Measurements from ENCODE around the gene BPTF. TPM values are rescaled to one million over a fixed set of nuclear protein-coding genes. Genes with fewer than 3 reads are reported as not detected.
"Not testable (repeated sequence)": the region's sequence is repeated elsewhere in the genome, so short reads cannot be mapped to it uniquely, and the experiment has no call there.

The BPTF gene
- total RNA-seq, 1 experiment from 2014 or later, result 25.5 TPM

- in situ Hi-C loops (cut with HindIII; ENCODE audit: low sequenced_read_pairs), result no loop called here
Measured at GRCh38 chr17:67947325-67947813, 122.1 kb downstream of the BPTF start.

GRCh38 chr17:67950945-67951344 lies 125.6 kb downstream of the BPTF start:
- DNase-seq (ENCODE audit: low spot score), result no peak
- in situ Hi-C loops (cut with HindIII; ENCODE audit: low sequenced_read_pairs), result no loop called here

More at GRCh38 chr17:67947325-67947813, 122.1 kb downstream of the BPTF start:
- DNase-seq (ENCODE audit: low spot score), result peak; percentile 14

- no peak for DNase-seq (ENCODE audit: low spot score)
- in situ Hi-C loops (cut with HindIII; ENCODE audit: low sequenced_read_pairs), result no loop called here
Measured at GRCh38 chr17:67959510-67959909, 134.2 kb downstream of the BPTF start.

- in situ Hi-C loops (cut with HindIII; ENCODE audit: low sequenced_read_pairs); DNase-seq (ENCODE audit: low spot score): not testable (repeated sequence)
Measured at GRCh38 chr17:67960276-67960675, 135.0 kb downstream of the BPTF start.

GRCh38 chr17:67962156-67962555 lies 136.9 kb downstream of the BPTF start:
- in situ Hi-C loops (cut with HindIII; ENCODE audit: low sequenced_read_pairs); DNase-seq (ENCODE audit: low spot score): not testable (repeated sequence)

- DNase-seq (ENCODE audit: low spot score), result peak; percentile 87
- in situ Hi-C loops (cut with HindIII; ENCODE audit: low sequenced_read_pairs), result not testable (repeated sequence)
Measured at GRCh38 chr17:67963145-67963572, 137.9 kb downstream of the BPTF start.

GRCh38 chr17:67970783-67971182 lies 145.5 kb downstream of the BPTF start:
- DNase-seq (ENCODE audit: low spot score), result no peak
- in situ Hi-C loops (cut with HindIII; ENCODE audit: low sequenced_read_pairs), result no loop called here

- in situ Hi-C loops (cut with HindIII; ENCODE audit: low sequenced_read_pairs), result no loop called here
- DNase-seq (ENCODE audit: low spot score), result no peak
Measured at GRCh38 chr17:67974185-67974584, 148.9 kb downstream of the BPTF start.

- in situ Hi-C loops (cut with HindIII; ENCODE audit: low sequenced_read_pairs), result no loop called here
- no peak for DNase-seq (ENCODE audit: low spot score)
Measured at GRCh38 chr17:67974598-67975066, 149.3 kb downstream of the BPTF start.

GRCh38 chr17:67976306-67976705 lies 151.0 kb downstream of the BPTF start:
- in situ Hi-C loops (cut with HindIII; ENCODE audit: low sequenced_read_pairs); DNase-seq (ENCODE audit: low spot score): not testable (repeated sequence)

- in situ Hi-C loops (cut with HindIII; ENCODE audit: low sequenced_read_pairs), result loop anchor here (10.0 kb wide), 1 partner anchor 176 kb away; no protein-coding TSS in a partner anchor
- peak; percentile 81 for DNase-seq (ENCODE audit: low spot score)
Measured at GRCh38 chr17:67980456-67980855, 155.2 kb downstream of the BPTF start.

GRCh38 chr17:67980883-67981282 lies 155.6 kb downstream of the BPTF start:
- in situ Hi-C loops (cut with HindIII; ENCODE audit: low sequenced_read_pairs), result loop anchor here (10.0 kb wide), 1 partner anchor 176 kb away; no protein-coding TSS in a partner anchor
- DNase-seq (ENCODE audit: low spot score), result not testable (repeated sequence)

GRCh38 chr17:67982034-67982640 lies 156.8 kb downstream of the BPTF start:
- in situ Hi-C loops (cut with HindIII; ENCODE audit: low sequenced_read_pairs), result loop anchor here (10.0 kb wide), 1 partner anchor 177 kb away; no protein-coding TSS in a partner anchor
- DNase-seq (ENCODE audit: low spot score), result no peak

- in situ Hi-C loops (cut with HindIII; ENCODE audit: low sequenced_read_pairs), result loop anchor here (10.0 kb wide), 1 partner anchor 178 kb away; no protein-coding TSS in a partner anchor
- no peak for DNase-seq (ENCODE audit: low spot score)
Measured at GRCh38 chr17:67982686-67983382, 157.5 kb downstream of the BPTF start.

- in situ Hi-C loops (cut with HindIII; ENCODE audit: low sequenced_read_pairs), result loop anchor here (10.0 kb wide), 1 partner anchor 179 kb away; no protein-coding TSS in a partner anchor
Measured at GRCh38 chr17:67983383-67983688, 158.0 kb downstream of the BPTF start.

GRCh38 chr17:67990909-67991308 lies 165.6 kb downstream of the BPTF start:
- in situ Hi-C loops (cut with HindIII; ENCODE audit: low sequenced_read_pairs), result no loop called here
- no peak for DNase-seq (ENCODE audit: low spot score)

More at GRCh38 chr17:67983383-67983688, 158.0 kb downstream of the BPTF start:
- DNase-seq (ENCODE audit: low spot score), result no peak

GRCh38 chr17:67992548-67993152 lies 167.3 kb downstream of the BPTF start:
- in situ Hi-C loops (cut with HindIII; ENCODE audit: low sequenced_read_pairs), result no loop called here
- no peak for DNase-seq (ENCODE audit: low spot score)

- DNase-seq (ENCODE audit: low spot score), result peak; percentile 74
- in situ Hi-C loops (cut with HindIII; ENCODE audit: low sequenced_read_pairs), result no loop called here
Measured at GRCh38 chr17:67993153-67993997, 168.1 kb downstream of the BPTF start.

GRCh38 chr17:67993998-67994361 lies 168.7 kb downstream of the BPTF start:
- in situ Hi-C loops (cut with HindIII; ENCODE audit: low sequenced_read_pairs), result no loop called here

More at GRCh38 chr17:67993998-67994361, 168.7 kb downstream of the BPTF start:
- peak; percentile 36 for DNase-seq (ENCODE audit: low spot score)

All from G401 (cell line).